BE2C (cell line): Measurements from ENCODE around the gene ZDBF2.

Experiments used
- DNase-seq: peaks from one replicate; pipeline ENCODE4 v3.0.0-alpha.2; 2020
- H3K27me3 ChIP-seq: fragments of 250-450 bp; sonication (Bioruptor Pico); 2 replicates; pipeline ENCODE4 v1.5.1; 2020; ENCODE audit warnings: mild to moderate bottlenecking
- H3K36me3 ChIP-seq: fragments of 250-450 bp; sonication (Bioruptor Pico); 2 replicates; pipeline ENCODE4 v1.5.1; 2020; ENCODE audit warnings: mild to moderate bottlenecking
- H3K4me1 ChIP-seq: fragments of 250-450 bp; sonication (Bioruptor Pico); 2 replicates; pipeline ENCODE4 v1.5.1; 2020
- H3K4me3 ChIP-seq: 2 replicates; pipeline ENCODE4 v1.5.1; 2011; ENCODE audit warnings: low read depth, low read length
- H3K9me3 ChIP-seq: fragments of 250-450 bp; sonication (Bioruptor Pico); 2 replicates; pipeline ENCODE4 v1.5.1; 2020
- TF ChIP-seq, protein P1 (sequence below): IDR thresholded peaks from 2 replicates; pipeline ENCODE4 v1.5.1; 2012; ENCODE audit warnings: mild to moderate bottlenecking, low read depth, low read length

Gene ZDBF2

DNA sequence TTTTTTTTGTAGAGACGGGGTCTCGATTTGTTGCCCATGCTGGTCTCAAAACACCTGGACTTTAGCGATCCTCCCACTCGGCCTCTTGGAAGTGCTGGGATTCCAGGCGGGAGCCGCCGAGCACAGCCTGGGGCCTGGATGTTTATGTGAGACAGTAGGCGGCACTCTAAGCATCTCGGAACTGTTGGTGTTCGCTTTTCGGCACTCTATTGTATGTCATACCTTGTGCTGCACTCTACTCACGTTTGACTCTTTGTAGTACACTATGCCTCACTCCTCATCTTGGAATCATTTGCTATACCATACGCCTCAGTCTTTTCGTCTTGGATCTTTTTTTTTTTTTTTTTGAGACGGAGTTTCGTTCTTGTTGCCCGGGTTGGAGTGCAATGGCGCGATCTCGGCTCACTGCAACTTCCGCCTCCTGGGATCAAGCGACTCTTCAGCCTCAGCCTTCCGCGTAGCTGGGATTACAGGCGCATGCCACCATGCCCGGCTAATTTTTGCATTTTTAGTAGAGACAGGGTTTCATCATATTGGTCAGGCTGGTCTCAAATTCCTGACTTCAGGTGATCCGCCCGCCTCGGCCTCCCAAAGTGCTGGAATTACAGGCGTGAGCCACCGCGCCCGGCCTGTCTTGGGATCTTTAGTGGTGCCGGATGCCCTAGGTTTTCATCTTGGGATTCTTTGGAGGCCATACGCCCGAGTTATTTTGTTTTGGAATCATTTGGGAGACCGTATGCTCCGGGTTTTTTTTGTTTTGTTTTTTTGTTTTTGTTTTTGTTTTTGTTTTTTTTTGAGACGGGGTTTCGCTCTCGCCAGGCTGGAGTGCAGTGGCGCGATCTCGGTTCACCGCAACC is 24.2 kb upstream of the ZDBF2 start:
- Histone ChIP-seq H3K4me3 (no peak overlapping the region), H3K9me3 (no peaks in the 10 kb centered on the region), H3K36me3 (no peaks in the 10 kb centered on the region), H3K4me1 (no peaks in the 10 kb centered on the region; the same call in 1 of the 2 replicates), H3K27me3 (no peaks in the 10 kb centered on the region)
- TF ChIP-seq, protein P1, sequence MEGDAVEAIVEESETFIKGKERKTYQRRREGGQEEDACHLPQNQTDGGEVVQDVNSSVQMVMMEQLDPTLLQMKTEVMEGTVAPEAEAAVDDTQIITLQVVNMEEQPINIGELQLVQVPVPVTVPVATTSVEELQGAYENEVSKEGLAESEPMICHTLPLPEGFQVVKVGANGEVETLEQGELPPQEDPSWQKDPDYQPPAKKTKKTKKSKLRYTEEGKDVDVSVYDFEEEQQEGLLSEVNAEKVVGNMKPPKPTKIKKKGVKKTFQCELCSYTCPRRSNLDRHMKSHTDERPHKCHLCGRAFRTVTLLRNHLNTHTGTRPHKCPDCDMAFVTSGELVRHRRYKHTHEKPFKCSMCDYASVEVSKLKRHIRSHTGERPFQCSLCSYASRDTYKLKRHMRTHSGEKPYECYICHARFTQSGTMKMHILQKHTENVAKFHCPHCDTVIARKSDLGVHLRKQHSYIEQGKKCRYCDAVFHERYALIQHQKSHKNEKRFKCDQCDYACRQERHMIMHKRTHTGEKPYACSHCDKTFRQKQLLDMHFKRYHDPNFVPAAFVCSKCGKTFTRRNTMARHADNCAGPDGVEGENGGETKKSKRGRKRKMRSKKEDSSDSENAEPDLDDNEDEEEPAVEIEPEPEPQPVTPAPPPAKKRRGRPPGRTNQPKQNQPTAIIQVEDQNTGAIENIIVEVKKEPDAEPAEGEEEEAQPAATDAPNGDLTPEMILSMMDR: no peak
- DNase-seq: no peak

DNA sequence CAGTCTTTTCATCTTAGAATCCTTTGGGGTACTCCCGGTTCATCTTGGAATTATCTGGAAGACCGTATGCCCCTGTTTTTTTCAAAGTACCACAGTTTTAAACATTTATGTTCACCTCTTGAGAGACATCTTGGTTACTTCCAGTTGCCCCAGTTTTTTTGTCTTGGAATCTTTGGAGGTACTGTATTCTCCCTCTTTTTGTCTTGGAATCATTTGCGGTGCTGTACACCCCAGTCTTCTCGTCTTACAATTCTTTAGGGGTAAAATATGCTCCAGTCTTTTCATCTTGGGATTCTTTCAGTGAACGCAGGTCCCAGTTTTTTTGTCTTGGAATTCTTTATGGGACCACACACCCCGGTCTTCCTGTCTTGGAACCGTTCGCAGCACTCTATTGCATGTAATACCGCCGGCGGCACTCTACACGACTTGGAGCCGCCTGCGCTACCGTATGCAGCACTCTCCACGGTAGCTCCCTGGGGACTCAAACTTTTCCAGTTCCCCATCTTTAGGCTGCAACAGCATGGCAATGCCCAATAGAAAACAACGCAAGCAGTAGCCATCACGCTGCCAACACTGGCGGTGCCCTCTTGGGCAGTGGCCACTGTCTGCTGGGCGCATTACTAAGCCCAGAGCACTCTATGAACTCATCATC is 21.2 kb upstream of the ZDBF2 start:
- Histone ChIP-seq H3K4me3 (no peak overlapping the region), H3K36me3 (peaks cover 3% of the 10 kb centered on the region; the same call in 1 of the 2 replicates), H3K9me3 (no peaks in the 10 kb centered on the region), H3K4me1 (no peaks in the 10 kb centered on the region), H3K27me3 (no peaks in the 10 kb centered on the region)
- TF ChIP-seq, protein P1: no peak
- no peak for DNase-seq

DNA sequence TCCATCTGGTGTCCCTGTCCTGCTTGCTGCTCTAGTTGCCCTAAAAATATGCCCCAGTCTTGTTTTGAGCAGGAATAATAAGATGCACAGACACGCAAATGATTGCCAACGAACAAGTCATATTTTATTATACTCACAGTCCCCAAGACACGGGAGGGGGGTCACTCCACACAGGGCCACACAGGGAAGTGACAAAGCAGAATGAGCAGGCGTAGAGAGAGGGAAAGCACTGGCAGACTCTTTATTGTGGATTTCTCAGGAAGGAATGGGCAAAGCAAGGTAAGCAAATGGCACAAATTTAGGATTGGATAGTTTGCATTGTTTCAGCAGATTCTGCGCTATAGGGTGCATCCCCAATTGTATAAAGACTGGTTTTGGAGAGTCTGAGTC is 20.7 kb upstream of the ZDBF2 start:
- H3K4me1 ChIP-seq: no peaks in the 10 kb centered on the region
- no peaks in the 10 kb centered on the region for H3K9me3 ChIP-seq
- peaks cover 3% of the 10 kb centered on the region; the same call in 1 of the 2 replicates for H3K36me3 ChIP-seq
- no peak for DNase-seq
- no peak overlapping the region for H3K4me3 ChIP-seq
- TF ChIP-seq, protein P1: no peak
- no peaks in the 10 kb centered on the region for H3K27me3 ChIP-seq

DNA sequence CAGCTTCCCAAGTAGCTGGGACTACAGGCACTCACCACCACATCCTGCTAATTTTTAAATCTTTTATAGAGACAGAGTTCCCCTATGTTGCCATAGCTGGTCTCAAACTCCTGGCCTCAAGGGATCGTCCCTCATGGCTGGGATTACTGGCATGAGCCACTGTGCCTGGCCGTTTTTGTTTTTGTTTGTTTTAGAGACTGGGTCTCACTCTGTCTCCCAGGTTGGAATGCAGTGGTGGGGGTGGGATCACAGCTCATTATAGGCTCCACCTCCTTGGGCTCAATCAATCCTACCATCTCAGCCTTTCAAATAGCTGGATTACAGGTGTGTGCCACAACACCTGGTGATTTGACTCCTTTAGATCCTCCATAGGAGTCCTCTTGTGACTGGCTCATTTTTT is 19.5 kb upstream of the ZDBF2 start:
- TF ChIP-seq, protein P1: no peak
- Histone ChIP-seq H3K4me3 (no peak overlapping the region), H3K36me3 (peaks cover 3% of the 10 kb centered on the region; the same call in 1 of the 2 replicates), H3K9me3 (no peaks in the 10 kb centered on the region), H3K4me1 (0 out of 2 replicates have a peak, but pooled peaks cover under 1% of the 10 kb centered on the region), H3K27me3 (no peaks in the 10 kb centered on the region)
- DNase-seq: no peak

DNA sequence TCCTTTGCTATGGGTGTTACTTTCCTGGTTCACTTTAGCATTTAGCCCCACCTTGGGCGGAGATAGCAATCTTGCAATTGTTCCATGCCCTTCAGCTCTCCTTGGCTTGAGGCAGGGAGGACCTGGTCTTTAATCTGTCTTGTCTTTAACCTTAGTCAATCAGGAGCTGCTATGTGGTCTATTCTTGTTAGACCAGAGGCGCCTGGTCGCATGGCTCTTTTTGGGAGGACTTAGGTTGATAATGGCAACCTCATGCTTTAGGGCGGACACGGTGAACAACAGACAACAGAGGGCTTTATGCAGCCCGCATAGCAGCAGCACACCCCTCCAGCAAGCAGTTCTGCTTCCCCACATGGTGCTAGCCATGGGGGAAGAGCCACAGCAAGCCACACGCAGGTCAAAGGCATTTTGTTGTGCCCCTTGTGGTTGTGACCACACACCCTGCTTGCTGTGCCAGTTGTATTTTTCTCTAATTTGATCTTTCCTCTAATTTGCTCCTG is 17.7 kb upstream of the ZDBF2 start:
- Histone ChIP-seq H3K36me3 (peaks cover 12% of the 10 kb centered on the region), H3K4me3 (no peak overlapping the region), H3K9me3 (no peaks in the 10 kb centered on the region), H3K4me1 (peaks cover 4% of the 10 kb centered on the region; the same call in 1 of the 2 replicates), H3K27me3 (no peaks in the 10 kb centered on the region)
- no peak for DNase-seq
- TF ChIP-seq, protein P1: no peak
